Measurements from ENCODE around the gene HDAC11. TPM values are rescaled to one million over a fixed set of nuclear protein-coding genes. Genes with fewer than 3 reads are reported as not detected.

Gene HDAC11
- total RNA-seq, 1 donor from 2014 or later: 15.2 TPM

DNA sequence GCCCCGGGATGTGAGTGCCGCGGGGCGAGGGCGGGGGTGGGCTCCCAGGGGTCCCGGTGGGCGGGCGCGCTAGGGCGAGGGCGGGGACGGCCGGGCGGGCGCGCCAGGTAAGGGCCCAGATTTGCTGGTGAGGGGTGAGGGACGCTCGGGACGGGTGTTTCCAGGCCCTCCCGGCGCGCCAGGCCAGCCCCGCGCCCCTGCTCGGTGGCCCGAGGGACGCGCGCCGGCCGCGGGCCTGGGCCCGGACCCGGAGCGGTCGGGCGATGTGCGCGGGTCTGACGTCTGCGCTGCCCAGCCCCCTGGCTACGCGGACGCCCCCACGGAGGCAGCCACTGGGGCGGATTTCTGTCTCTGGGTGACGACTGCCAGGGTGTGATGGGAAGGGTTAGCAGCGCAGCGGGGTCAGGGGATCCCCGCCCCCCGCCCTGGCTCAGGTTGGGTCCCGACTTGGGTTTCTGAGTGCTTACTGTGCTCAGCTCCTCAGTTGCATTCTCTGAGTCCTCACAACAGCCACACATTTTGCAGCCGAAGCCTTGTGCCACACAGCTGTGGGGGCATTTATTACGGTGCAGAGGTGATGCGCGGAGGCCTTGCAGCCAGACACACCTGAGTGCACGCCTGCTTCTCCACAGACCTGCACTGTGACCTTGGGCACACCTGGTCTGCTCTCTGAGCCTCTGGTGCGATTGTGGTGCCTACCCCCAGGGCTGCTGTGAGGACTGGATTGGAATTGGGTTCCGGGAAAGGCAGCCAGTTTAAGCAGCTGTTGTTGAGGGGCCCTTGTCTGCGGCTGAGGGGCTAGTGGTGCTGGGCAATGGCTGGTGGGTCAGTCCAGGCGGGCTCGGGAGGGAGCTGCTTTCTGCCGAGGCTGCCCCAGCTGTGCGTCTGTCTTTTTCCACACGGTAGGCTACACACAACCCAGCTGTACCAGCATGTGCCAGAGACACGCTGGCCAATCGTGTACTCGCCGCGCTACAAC, 523 bp downstream of the HDAC11 start:
- Mint-ChIP-seq H3K27ac (ENCODE audit: unreplicated experiment) (peak overlapping the region; percentile 65), H3K9me3 (ENCODE audit: low read depth) (no peaks in the 10 kb centered on the region), H3K27me3 (ENCODE audit: low read depth) (no peaks in the 10 kb centered on the region), H3K36me3 (ENCODE audit: low read depth) (no peaks in the 10 kb centered on the region), H3K4me3 (ENCODE audit: unreplicated experiment) (peak overlapping the region; percentile 75), H3K4me1 (ENCODE audit: low read depth) (peaks cover 31% of the 10 kb centered on the region)
- DNase-seq (ENCODE audit: low spot score): peak; percentile 70
- TF ChIP-seq, protein P1, sequence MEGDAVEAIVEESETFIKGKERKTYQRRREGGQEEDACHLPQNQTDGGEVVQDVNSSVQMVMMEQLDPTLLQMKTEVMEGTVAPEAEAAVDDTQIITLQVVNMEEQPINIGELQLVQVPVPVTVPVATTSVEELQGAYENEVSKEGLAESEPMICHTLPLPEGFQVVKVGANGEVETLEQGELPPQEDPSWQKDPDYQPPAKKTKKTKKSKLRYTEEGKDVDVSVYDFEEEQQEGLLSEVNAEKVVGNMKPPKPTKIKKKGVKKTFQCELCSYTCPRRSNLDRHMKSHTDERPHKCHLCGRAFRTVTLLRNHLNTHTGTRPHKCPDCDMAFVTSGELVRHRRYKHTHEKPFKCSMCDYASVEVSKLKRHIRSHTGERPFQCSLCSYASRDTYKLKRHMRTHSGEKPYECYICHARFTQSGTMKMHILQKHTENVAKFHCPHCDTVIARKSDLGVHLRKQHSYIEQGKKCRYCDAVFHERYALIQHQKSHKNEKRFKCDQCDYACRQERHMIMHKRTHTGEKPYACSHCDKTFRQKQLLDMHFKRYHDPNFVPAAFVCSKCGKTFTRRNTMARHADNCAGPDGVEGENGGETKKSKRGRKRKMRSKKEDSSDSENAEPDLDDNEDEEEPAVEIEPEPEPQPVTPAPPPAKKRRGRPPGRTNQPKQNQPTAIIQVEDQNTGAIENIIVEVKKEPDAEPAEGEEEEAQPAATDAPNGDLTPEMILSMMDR (IDR thresholded peaks at IDR 0.05): no peak

DNA sequence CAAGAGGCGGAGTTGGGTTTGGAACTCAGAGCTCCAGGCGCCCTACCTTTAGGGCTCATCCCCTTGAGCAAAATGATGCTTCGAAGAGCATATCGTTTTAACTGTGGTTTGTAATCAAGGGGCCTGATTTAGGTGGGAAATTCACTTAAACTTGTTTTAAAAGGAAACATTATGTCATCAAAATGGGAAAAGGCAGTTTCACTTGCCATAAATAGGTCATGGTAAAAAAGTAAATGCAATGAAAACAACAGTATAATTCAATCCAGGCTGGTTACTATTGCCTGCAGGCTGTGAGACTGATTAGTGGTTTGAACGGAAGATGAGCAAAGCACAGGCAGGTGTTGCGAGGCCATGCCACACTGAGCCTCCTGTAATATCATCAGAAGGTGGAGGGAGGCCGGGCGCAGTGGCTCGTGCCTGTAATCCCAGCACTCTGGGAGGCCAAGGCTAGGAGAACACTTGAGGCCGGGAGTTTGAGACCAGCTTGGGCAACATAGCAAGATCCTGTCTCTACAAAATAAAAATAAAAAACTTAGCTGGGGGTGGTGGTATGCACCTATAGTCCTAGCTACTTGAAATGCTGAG, 2.1 kb downstream of the HDAC11 start:
- TF ChIP-seq, protein P1 (IDR thresholded peaks at IDR 0.05): no peak
- peaks cover 34% of the 10 kb centered on the region for H3K4me1 Mint-ChIP-seq (ENCODE audit: low read depth)
- H3K27me3 Mint-ChIP-seq (ENCODE audit: low read depth): no peaks in the 10 kb centered on the region
- H3K4me3 Mint-ChIP-seq (ENCODE audit: unreplicated experiment): no peak overlapping the region
- no peaks in the 10 kb centered on the region for H3K9me3 Mint-ChIP-seq (ENCODE audit: low read depth)
- H3K36me3 Mint-ChIP-seq (ENCODE audit: low read depth): no peaks in the 10 kb centered on the region
- H3K27ac Mint-ChIP-seq (ENCODE audit: unreplicated experiment): no peak overlapping the region
- peak; percentile 49 for DNase-seq (ENCODE audit: low spot score)

DNA sequence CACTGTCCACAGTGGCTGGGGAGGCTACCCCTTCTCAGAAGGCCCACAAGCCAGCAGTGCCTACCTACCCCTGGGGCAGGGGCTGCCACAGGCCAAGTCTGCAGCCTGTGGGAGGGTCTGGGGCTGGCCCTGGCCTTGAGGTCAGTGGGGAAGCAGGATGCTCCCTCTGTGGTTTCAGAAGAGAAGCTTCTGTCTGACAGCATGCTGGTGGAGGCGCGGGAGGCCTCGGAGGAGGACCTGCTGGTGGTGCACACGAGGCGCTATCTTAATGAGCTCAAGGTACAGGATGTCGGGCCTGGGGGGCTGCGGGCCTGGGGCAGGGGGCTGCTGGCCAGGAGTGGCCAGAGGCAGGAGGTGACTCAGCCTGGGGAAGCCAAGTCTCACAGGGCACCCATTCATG, 3.2 kb downstream of the HDAC11 start:
- peak; percentile 74 for DNase-seq (ENCODE audit: low spot score)
- no peaks in the 10 kb centered on the region for H3K9me3 Mint-ChIP-seq (ENCODE audit: low read depth)
- H3K4me3 Mint-ChIP-seq (ENCODE audit: unreplicated experiment): no peak overlapping the region
- H3K36me3 Mint-ChIP-seq (ENCODE audit: low read depth): peaks cover 3% of the 10 kb centered on the region
- peaks cover 34% of the 10 kb centered on the region for H3K4me1 Mint-ChIP-seq (ENCODE audit: low read depth)
- TF ChIP-seq, protein P1 (IDR thresholded peaks at IDR 0.05): no peak
- no peak overlapping the region for H3K27ac Mint-ChIP-seq (ENCODE audit: unreplicated experiment)
- H3K27me3 Mint-ChIP-seq (ENCODE audit: low read depth): no peaks in the 10 kb centered on the region

DNA sequence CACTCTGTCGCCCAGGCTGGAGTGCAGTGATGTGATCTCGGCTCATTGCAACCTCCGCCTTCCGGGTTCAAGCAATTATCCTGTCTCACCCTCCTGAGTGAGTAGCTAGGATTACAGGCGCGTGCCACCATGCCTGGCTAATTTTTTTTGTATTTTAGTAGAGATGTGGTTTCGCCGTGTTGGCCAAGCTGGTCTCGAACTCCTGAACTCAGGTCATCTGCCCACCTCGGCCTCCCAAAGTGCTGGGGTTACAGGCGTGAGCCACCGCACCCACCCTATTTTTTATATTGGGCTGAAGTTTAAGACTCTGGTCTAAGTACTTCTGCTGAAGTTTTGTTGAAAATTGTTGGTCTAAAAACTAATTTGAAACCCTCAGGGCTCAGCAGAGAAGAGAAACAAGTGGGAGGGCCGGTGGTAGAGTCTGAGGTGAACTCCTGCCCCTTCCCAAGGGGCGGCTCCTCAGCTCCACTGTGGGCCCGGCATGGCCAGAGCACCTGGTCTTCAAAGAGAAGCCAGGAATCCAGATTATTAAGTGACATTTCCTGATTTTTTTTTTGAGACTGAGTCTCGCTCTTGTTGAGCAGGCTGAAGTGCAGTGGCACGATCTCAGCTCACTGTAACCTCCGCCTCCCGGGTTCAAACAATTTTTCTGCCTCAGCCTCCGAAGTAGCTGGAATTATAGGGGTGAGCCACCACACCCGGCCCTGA, 4.0 kb downstream of the HDAC11 start:
- peak; percentile 42 for DNase-seq (ENCODE audit: low spot score)
- Mint-ChIP-seq H3K27me3 (ENCODE audit: low read depth) (no peaks in the 10 kb centered on the region), H3K36me3 (ENCODE audit: low read depth) (peaks cover 6% of the 10 kb centered on the region), H3K4me1 (ENCODE audit: low read depth) (peaks cover 34% of the 10 kb centered on the region), H3K27ac (ENCODE audit: unreplicated experiment) (no peak overlapping the region), H3K9me3 (ENCODE audit: low read depth) (no peaks in the 10 kb centered on the region), H3K4me3 (ENCODE audit: unreplicated experiment) (no peak overlapping the region)
- TF ChIP-seq, protein P1 (IDR thresholded peaks at IDR 0.05): no peak

All from chondrocyte (in vitro differentiated cells).